Stimulated activated naive CD8-positive, alpha-beta T cell treated with anti-CD3 and anti-CD28 coated beads, Interleukin-15, Interleukin-2, amounts not matched to agents 100 ng/mL and 50 ng/mL, for 24 hours (primary cell): ENCODE data around the gene PCBD2.
"Not testable (repeated sequence)": the region's sequence is repeated elsewhere in the genome, so short reads cannot be mapped to it uniquely, and the experiment has no call there.

Source experiments
- H3K27ac Mint-ChIP-seq: one replicate; pipeline ENCODE4 v1.8.0; 2021; ENCODE audit warnings: mild to moderate bottlenecking, mixed read lengths
- H3K27me3 Mint-ChIP-seq: one replicate; pipeline ENCODE4 v1.8.0; 2021; ENCODE audit warnings: mixed read lengths
- H3K36me3 Mint-ChIP-seq: one replicate; pipeline ENCODE4 v1.8.0; 2021; ENCODE audit warnings: low read depth, mixed read lengths
- H3K4me1 Mint-ChIP-seq: one replicate; pipeline ENCODE4 v1.8.0; 2021; ENCODE audit warnings: low read depth, mixed read lengths
- H3K4me3 Mint-ChIP-seq: one replicate; pipeline ENCODE4 v1.8.0; 2021; ENCODE audit warnings: mild to moderate bottlenecking, mixed read lengths
- H3K9me3 Mint-ChIP-seq: one replicate; pipeline ENCODE4 v1.8.0; 2021; ENCODE audit warnings: mixed read lengths

PCBD2 gene

DNA sequence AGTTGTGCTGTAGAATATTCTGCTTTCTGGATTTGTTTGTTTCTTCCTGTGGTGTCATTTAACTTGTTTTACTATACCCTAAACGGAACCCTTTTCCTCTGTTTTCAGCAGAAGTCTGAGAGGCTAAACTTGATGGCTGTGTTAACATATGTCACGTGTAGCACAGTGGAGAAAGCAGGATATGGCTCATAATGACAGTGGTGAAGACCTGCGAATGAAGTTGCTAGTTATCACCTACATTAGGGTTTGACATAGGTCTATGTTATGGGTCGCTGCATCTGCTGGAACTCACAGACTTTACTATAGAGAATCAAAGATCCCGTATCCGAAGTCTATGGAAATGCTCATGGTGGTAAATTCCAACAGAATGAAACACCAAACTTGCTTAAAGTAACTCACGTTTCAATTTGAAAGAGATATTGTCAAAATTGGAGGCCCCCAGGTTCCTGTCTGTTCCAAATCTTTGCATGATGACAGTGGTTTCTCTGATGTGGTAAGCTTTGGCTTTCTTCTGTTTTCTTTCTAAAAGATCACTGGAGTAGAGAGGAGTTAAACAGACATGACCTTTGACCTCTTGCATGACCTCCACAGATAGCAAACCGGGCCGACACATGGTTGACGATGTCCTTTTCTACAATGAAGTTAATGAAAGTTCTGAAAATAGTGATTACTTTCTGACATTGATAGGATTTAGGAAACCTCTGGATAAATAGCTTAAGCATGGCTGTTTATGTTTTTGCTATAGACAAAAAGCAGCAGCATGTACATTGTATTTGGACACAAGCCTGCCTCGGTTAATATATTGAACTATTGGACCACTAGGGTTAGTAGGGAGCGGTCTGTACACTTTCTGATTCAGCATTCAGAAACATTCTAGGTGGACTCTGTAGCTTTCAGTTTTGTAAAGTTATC lies 59.7 kb downstream of the PCBD2 start:
- Mint-ChIP-seq H3K36me3 (peaks cover 25% of the 10 kb centered on the region), H3K4me1 (peaks cover 29% of the 10 kb centered on the region), H3K9me3 (no peaks in the 10 kb centered on the region), H3K4me3 (no peak overlapping the region), H3K27ac (peak overlapping the region; percentile 64), H3K27me3 (no peaks in the 10 kb centered on the region)

DNA sequence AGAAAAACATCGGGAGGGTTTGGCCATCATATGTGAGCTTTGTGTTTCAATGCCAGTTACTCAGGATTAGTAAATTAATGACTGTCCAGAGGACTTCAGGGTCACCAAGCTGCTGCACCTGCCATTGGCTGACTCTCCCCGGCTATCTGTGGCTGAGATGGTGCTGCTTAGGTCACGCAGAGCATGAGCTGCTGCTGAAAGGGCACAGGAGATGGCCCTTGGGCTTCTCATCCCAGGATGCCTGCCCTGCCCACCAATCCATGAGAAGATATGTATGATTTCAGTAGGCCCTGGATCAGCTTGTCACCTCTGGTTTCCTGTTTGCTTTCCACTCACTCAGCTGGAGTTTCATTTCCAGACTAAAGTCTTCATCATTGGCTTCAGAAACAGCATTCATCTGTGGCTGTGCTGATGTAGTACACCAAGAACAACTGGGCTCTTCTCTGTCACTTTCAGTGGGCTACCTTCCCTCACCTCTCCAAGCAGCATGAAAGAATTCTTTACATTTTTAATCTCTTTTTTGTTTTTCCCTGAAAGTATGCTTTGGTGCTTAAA lies 60.4 kb downstream of the PCBD2 start:
- H3K9me3 Mint-ChIP-seq, result no peaks in the 10 kb centered on the region
- H3K4me1 Mint-ChIP-seq, result peaks cover 29% of the 10 kb centered on the region
- H3K27ac Mint-ChIP-seq, result peak overlapping the region; percentile 80
- H3K27me3 Mint-ChIP-seq, result no peaks in the 10 kb centered on the region
- peaks cover 25% of the 10 kb centered on the region for H3K36me3 Mint-ChIP-seq
- H3K4me3 Mint-ChIP-seq, result no peak overlapping the region

DNA sequence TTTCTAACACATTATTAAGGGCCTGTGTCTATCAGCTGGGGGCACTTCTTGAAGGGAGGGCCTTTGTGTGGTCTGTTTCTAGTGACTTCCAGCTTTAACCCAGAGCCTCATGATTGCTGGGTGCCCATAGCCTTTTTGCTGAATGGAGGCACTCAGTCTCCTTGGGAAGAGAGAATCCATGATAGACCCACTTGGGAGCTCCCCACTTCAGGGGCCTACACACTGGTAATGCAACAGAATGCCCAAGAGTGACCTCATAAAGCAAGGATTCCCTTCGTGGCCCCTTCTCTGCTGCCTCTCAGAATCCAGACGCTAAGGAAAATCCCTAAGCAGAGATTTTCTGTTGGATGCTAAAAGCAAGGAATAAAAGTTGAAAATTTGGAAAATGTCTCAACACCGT lies 62.7 kb downstream of the PCBD2 start, which contains the start of gene CATSPER3:
CATSPER3 (plus strand) TSS at position 301 of the 400 bp plus-strand sequence; CDS start at position 386, 85 bp downstream.
- Mint-ChIP-seq H3K27ac (no peak within 1 kb of the TSS), H3K36me3 (peaks cover 23% of the 10 kb centered on the region), H3K9me3 (no peaks in the 10 kb centered on the region), H3K4me3 (no peak within 1 kb of the TSS), H3K4me1 (peaks cover 29% of the 10 kb centered on the region), H3K27me3 (no peaks in the 10 kb centered on the region)

DNA sequence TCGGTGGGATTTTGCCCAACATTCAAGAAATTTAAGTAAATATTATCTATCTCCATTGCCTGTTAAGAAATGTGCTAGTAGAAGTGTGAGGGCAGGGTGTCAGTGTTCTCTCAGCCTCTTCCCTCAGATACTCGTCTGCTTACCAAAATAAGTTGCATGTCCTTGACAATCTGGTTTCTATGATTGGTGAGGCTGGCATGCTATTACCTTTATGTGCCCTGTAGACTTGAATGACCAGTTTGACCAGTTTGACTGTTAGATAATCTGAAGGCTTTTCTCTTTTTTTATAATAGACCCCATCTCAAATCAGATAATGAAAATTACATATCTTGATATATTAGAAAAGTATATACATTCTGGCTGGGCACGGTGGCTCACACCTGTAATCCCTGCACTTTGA lies 63.1 kb downstream of the PCBD2 start:
- Mint-ChIP-seq H3K4me1 (peaks cover 29% of the 10 kb centered on the region), H3K9me3 (no peaks in the 10 kb centered on the region), H3K27me3 (no peaks in the 10 kb centered on the region), H3K27ac (no peak overlapping the region), H3K36me3 (peaks cover 24% of the 10 kb centered on the region), H3K4me3 (no peak overlapping the region)

DNA sequence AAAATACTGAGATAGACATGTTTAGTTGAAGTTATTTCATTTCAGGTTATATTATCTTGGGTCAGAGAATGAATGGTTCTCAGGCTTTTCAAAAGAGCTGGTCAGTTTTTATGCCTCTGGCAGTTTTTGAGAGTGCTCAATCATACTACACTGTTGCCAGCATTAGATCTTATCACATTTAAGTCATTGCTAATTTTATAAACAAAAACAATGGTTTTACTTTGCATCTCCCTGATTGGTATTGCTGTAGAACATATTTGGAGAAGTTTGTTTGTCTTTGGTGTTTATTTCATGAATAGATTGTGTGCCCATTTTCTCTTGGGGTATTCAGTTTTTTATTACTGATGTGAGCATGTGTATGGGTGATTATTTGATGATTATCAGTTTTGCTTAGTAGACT lies 64.2 kb downstream of the PCBD2 start:
- H3K27me3 Mint-ChIP-seq, result no peaks in the 10 kb centered on the region
- H3K4me3 Mint-ChIP-seq, result no peak overlapping the region
- no peak overlapping the region for H3K27ac Mint-ChIP-seq
- H3K36me3 Mint-ChIP-seq, result peaks cover 22% of the 10 kb centered on the region
- no peaks in the 10 kb centered on the region for H3K9me3 Mint-ChIP-seq
- H3K4me1 Mint-ChIP-seq, result peaks cover 22% of the 10 kb centered on the region

DNA sequence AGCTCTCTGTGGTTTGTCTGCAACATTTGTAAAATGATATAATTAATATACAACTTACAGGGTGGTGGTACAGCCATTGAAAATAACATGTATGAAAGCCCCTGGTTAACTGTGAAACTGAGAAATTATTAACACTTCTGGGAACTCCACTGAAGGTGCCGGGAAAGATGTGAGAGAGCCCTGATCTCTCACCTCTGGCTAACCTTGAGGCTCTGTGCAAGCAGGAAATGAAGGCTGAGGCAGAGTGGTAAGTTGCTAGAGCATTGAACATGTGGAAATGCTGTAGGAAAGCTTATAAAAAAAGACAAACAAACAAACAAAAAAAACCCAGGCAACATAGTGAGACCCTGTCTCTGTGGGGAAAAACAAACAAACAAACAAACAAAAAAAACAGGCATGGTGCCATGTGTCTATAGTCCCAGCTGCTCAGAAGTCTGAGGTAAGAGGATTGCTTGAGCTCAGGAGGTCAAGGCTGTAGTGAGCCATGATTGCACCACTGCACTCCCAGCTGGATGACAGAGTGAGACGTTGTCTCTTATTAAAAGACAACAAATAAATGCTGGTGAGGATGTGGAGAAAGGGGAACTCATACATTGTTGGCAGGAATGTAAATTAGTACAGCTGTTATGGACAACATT lies 70.3 kb downstream of the PCBD2 start:
- no peaks in the 10 kb centered on the region for H3K27me3 Mint-ChIP-seq
- no peak overlapping the region for H3K4me3 Mint-ChIP-seq
- H3K9me3 Mint-ChIP-seq, result peaks cover 15% of the 10 kb centered on the region
- no peak overlapping the region for H3K27ac Mint-ChIP-seq
- H3K36me3 Mint-ChIP-seq, result peaks cover 23% of the 10 kb centered on the region
- no peaks in the 10 kb centered on the region for H3K4me1 Mint-ChIP-seq

DNA sequence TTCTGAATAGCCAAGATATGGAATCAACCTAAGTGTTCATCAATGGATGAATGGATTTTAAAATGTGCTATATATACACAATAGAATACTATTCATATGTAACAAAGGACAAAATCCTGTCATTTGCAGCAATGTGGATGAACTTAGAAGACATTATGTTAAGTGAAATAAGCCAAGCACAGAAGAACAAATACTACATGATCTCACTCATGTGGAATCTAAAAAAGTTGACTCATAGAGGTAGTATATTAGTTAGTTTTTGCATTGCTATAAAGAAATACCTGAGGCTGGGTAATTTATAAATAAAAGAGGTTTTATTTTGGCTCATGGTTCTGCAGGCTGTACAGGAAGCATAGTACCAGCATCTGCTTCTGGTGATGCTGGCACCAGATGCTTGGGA lies 70.9 kb downstream of the PCBD2 start:
- H3K4me1 Mint-ChIP-seq, result no peaks in the 10 kb centered on the region
- peaks cover 23% of the 10 kb centered on the region for H3K36me3 Mint-ChIP-seq

DNA sequence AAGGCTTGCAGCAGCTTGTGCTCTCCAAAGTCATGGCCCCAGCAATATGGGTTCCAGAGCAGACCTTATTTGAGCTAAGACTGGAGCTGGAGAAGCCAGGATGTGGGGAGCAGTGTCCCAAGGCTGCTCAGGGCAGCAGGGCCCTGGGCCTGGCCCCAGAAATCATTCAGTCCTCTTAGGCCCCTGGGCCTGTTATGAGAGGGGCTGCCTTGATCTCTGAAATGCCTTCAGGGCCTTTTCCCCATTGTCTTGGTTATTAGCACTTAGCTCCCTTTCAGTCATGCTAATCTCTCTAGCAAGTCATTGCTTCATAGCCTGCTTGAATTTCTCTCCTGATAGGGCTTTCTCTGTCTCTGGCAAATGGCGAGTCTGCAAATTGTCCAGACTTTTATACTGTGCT lies 71.9 kb downstream of the PCBD2 start:
- Mint-ChIP-seq H3K4me1 (no peaks in the 10 kb centered on the region), H3K9me3 (peaks cover 27% of the 10 kb centered on the region), H3K27ac (no peak overlapping the region), H3K4me3 (no peak overlapping the region), H3K27me3 (peaks cover 6% of the 10 kb centered on the region), H3K36me3 (peaks cover 23% of the 10 kb centered on the region)

More for the DNA sequence above, 70.9 kb downstream of the PCBD2 start:
- Mint-ChIP-seq H3K9me3 (peaks cover 18% of the 10 kb centered on the region), H3K4me3 (no peak overlapping the region), H3K27me3 (peaks cover 4% of the 10 kb centered on the region), H3K27ac (no peak overlapping the region)

DNA sequence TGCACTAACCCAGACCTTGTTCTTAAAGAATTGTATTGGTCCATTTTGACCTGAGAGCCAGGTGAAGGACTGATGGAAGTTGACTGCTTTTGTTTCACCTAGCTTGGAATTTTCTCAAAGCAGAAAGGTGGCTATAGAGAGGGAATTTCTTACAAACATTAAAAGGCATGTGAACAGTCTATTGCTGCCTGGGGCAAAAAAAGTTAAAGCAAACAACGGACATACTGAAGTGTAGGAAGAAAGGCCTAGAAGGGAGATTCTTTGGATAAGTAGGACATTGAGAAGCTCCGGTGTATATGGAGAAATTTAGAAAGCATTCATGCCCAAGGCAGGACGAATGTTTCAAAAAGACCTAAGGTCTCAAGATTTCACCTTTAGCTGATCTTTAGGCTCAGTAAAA lies 74.5 kb downstream of the PCBD2 start:
- Mint-ChIP-seq H3K36me3 (peaks cover 35% of the 10 kb centered on the region), H3K4me3 (no peak overlapping the region), H3K4me1 (no peaks in the 10 kb centered on the region), H3K9me3 (peaks cover 41% of the 10 kb centered on the region), H3K27ac (no peak overlapping the region), H3K27me3 (peaks cover 9% of the 10 kb centered on the region)

DNA sequence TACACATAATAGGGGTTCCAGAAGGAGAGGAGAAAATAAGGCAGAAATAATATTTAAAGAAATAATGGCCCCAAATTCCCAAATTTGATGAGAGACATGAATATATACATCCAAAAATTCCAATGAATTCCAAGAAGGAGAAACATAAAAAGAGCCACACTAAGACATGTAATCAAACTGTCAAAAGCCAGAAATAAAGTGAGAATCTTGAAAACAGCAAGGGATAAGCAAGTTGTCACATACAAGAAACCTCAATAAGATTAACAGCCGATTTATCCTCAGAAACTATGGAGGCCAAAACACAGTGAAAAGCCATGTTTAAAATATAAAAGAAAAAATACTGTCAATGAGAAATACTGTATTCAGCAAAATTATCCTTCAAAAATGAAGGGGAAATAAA lies 77.3 kb downstream of the PCBD2 start:
- H3K27me3 Mint-ChIP-seq, result peaks cover 9% of the 10 kb centered on the region
- H3K27ac Mint-ChIP-seq, result no peak overlapping the region
- peaks cover 22% of the 10 kb centered on the region for H3K36me3 Mint-ChIP-seq
- H3K4me3 Mint-ChIP-seq, result no peak overlapping the region
- peaks cover 38% of the 10 kb centered on the region for H3K9me3 Mint-ChIP-seq
- no peaks in the 10 kb centered on the region for H3K4me1 Mint-ChIP-seq

DNA sequence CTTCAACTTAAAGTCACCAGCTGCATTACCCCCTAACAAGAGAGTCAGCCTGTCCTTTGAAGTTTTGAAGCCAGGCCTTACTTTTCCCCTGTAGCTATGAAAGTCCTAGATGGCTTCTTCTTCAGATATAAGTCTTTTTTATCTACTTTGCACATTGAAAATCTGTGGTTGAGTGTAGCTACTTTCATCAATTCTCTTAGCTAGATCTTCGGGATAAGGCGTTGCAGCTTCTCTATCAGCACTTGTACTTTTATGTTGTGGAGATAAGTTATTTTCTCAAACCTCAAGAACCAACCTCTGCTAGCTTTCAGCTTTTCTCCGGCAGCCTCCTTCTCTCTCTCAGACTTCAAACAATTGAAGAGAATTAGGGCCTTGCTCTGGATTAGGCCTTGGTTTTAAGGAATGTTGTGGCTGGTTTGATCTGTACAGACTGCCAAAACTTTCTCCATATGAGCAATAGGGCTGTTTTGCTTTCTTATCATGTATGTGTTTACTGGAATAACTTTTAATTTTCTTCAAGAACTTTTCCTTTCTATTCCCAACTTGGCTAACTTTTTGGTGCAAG lies 84.4 kb downstream of the PCBD2 start:
- no peak overlapping the region for H3K27ac Mint-ChIP-seq
- no peaks in the 10 kb centered on the region for H3K27me3 Mint-ChIP-seq
- no peaks in the 10 kb centered on the region for H3K4me1 Mint-ChIP-seq
- no peaks in the 10 kb centered on the region for H3K36me3 Mint-ChIP-seq
- H3K9me3 Mint-ChIP-seq, result no peaks in the 10 kb centered on the region
- H3K4me3 Mint-ChIP-seq, result no peak overlapping the region

DNA sequence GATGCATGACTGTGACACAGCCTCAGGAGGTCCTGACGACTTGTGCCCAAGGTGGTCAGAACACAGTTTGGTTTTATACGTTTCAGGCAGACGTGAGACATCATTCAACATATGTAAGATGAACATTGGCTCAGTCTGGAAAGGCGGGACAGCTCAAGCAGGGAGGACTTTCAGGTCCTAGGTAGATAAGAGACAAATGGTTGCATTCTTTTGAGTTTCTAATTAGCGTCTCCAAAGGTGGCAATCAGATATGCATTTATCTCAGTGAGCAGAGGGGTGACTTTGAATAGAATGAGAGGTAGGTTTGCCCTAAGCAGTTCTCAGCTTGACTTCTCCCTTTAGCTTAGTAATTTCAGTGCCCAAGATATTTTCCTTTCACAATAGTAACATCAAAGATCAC lies 85.3 kb downstream of the PCBD2 start:
- H3K4me3 Mint-ChIP-seq, H3K9me3 Mint-ChIP-seq, H3K36me3 Mint-ChIP-seq, H3K27me3 Mint-ChIP-seq, H3K4me1 Mint-ChIP-seq, H3K27ac Mint-ChIP-seq: not testable (repeated sequence)

DNA sequence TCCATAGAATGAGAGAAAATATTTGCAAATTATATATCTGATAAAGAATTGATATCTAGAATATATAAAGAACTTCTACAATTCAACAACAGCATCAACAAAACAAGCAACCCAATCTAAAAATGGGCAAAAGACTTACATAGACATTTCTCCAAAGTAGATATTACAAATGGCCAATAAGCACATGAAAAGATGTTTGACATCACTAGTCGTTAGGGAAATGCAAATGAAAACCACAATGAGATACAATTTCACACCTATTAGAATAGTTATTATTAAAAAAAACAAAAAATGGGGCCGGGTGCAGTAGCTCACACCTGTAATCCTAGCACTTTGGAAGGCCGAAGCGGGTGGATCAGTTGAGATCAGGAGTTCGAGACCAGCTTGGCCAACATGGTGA lies 87.2 kb downstream of the PCBD2 start:
- Mint-ChIP-seq H3K4me3 (no peak overlapping the region), H3K36me3 (no peaks in the 10 kb centered on the region), H3K9me3 (no peaks in the 10 kb centered on the region), H3K27ac (no peak overlapping the region), H3K4me1 (no peaks in the 10 kb centered on the region), H3K27me3 (no peaks in the 10 kb centered on the region)

DNA sequence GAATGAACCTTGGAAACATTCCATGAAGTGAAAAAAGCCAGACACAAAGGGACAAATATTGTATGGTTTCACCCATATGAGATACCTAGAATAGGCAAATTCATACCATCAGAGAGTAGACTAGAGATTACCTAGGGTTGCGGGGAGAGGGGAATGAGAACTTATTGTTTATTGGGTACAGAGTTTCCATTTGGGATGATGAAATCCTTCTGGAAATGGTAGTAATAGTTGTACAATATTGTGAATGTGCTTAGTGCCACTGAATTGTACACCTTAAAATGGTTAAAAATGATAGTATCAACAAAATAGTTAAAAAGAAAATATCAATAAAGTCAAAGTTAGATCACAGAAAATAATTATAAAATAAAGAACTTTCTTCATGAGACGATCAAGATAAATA lies 88.2 kb downstream of the PCBD2 start:
- Mint-ChIP-seq H3K4me3 (no peak overlapping the region), H3K9me3 (no peaks in the 10 kb centered on the region), H3K36me3 (no peaks in the 10 kb centered on the region), H3K27me3 (no peaks in the 10 kb centered on the region), H3K27ac (no peak overlapping the region), H3K4me1 (no peaks in the 10 kb centered on the region)

DNA sequence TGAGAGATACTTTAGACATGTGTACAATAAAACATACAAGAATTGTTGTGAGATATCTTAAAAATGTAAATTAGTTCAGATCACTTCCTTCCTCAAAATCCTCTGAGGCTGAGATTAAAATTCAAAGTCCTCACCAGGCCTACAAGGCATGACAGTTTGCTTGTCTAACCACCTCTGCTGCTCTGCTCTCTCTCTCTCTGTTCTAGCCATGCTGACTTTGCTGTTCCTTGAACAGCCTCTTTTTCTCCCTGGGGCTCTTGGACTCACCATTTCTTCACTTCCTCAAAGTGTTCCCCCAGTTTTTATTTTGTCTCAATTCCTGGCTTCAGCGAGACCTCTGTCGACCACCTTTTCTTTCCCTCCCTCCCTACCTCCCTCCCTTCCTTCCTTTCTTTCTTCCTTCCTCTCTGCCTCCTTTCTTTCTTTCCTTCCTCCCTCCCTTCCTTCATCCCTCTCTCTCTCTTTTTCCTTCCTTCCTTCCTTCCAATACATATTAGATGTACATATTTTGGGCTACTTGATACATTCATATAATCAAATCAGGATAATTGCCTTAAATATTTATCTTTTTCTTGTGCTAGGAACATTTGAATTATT lies 89.7 kb downstream of the PCBD2 start:
- H3K4me3 Mint-ChIP-seq, result no peak overlapping the region
- no peaks in the 10 kb centered on the region for H3K4me1 Mint-ChIP-seq
- no peaks in the 10 kb centered on the region for H3K9me3 Mint-ChIP-seq
- no peaks in the 10 kb centered on the region for H3K27me3 Mint-ChIP-seq
- no peak overlapping the region for H3K27ac Mint-ChIP-seq
- no peaks in the 10 kb centered on the region for H3K36me3 Mint-ChIP-seq
